HG02571 (cell line): ENCODE measurements around the gene MIS12.

Experiments
- ATAC-seq: cut with Tn5 transposase; IDR thresholded peaks from one replicate; pipeline ENCODE4 v1.9.1; 2021; ENCODE audit warnings: mild to moderate bottlenecking, moderate library complexity; ENCODE audit not compliant: unreplicated experiment

The MIS12 gene

DNA sequence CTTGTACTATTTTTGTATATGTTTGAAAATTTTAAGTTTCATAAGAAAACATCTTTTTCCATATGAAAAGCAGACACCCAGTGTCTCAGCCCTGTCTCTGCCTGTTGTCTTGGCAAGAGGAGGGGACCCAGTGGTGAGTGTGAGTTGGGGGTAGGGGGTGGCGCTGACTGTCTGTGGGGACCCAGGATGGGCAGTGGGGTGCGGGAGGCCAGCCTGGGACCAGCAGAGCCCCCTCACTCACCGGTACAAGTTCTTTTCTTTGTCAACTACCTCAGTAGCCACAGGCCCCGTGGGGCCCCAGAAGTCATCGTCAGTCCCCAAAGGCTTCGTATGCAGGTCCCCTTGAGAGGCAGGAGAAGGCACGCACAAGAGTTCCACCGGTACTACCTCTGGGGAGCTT is 46.2 kb downstream of the MIS12 start:
- no peak for ATAC-seq

DNA sequence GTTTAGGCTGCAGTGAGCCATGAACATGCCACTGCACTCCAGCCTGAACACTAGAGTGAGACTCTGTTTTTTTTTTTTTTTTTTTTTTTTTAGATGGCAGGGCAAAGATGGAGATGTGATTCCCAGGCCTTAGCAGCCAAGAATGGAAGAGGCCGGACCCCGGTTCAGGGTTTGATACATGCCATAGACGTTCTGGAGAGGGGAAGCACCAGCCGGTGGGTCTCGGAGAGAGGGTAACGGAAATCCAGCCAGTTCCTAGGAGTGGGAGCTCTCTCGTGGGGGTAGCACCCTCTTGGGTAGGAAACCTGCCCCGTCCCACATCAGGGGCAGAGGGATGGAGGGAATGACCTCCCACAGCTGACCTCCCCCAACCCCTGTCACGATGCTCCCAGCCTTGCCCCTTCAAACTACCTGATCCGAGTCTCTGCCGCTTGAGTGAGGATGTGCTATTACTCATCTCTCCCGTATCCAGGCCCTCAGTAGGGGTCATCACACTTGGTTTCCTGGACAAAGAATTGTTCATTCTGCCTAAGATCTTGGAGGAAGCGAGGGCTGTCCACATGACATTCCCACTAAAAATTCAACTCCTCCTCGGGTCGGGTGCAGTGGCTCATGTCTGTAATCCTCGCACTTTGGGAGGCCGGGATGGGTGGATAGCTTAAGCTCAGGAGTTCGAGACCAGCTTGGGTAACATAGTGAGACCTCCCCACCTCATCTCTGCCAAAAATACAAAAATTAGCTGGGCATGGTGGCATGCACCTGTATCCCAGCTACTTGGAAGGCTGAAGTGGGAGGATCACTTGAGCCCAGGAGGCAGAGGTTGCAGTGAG is 47.3 kb downstream of the MIS12 start:
- ATAC-seq: no peak

DNA sequence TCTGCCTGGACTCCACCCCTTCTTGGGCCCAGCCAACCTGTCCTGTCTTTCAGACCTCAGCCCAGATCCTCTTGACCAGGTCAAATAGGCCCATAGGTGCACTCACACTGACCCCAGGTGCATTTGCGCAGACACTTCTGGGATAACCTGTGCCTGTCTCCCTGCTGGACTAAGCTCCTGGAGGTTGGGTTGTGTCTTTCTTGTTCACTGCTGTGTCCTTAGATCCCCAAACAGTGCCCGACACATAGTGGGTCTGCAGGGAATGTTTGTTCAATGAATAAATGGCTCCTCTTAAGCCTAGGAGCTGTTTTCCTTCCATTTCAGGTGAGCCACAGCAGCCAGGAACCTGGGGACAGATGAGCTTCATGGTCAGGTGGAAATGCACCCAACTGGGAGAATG is 49.1 kb downstream of the MIS12 start:
- no peak for ATAC-seq

DNA sequence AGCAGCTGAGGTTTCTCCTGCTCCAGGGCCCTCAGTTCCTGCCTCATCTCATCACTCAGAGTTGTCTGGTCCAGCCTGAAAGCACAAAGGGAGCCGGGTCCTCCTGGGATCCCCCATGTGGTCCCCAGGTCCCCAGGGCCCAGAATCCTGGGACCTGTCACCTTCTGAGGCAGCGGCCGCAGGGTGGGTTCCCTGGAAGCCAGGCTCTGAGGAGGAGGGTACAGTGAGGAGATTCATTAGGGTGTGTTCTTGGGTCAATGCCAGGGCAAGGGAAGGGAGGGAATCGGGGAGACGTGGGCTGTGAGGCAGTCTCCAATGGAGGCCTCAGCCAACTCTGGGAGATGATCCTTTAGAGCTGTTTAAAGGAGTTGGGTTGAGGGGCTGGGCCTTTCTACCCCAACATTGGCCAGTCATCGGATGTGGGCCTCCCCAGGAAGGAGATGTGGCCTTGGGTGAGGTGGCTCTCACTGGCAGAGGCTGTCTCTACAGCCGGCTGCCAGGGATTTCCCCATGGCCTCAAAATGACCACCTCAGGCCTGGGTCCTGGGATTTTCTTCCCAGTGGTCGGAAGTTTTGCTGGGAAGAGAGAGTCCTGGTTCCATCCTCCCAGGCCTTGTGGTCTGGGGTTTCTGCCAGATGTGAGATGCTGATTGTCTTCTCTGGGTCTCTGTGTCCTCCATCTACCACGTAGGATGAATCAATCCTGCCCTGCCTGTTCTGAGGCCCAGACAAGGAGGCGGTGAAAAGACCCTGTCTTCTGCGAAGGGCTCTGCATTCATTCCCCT is 50.7 kb downstream of the MIS12 start:
- ATAC-seq: no peak

DNA sequence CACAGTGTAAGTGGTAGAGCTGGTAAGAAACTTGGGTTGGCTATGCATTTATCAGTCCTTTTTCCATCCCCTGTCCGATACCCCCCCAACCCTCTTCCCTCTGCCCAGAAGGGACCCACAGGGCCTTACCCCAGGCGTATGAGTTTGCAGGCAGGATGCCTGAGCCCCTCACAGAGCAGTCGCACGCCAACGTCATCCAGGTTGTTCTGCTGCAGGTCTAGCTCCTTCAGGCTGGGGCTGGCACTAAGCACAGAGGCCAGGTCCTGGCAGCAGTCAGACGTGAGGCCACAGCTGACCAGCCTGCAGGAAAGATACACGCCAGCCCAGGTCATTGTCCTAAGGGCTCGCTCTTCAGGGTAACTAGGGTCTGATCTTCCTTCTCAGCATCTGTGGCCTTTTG is 52.9 kb downstream of the MIS12 start:
- no peak for ATAC-seq

DNA sequence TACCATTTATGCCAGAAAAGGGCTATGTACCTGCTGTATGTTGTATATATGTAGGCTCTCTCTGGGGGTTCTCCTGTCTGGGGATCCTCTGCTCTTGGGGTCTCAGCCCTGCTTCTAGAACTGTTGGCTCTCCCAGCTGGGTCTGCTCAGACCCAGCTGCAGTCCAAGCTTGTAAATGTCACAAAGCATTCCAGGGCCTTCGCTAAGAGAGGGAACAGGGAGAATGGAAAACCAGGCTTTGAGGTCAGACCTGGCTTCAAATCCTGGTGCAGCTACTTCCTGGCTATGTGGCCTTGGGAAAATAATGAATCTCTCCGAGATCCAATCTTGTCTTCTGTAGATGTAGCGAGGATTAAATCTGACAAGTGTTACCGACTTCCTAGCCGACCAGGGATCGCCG is 54.0 kb downstream of the MIS12 start:
- no peak for ATAC-seq
